H9 (cell line): ENCODE measurements around the gene COL4A2. TPM values are rescaled to one million over a fixed set of nuclear protein-coding genes. Genes with fewer than 3 reads are reported as not detected.

Source experiments
- DNase-seq: peaks from one replicate; pipeline ENCODE4 v3.0.0-alpha.2; 2017
- H2AFZ ChIP-seq: one replicate; pipeline ENCODE4 v1.6.1; 2013; ENCODE audit warnings: mild to moderate bottlenecking, low read length, control low read depth, moderate library complexity
- H2AK5ac ChIP-seq: 2 replicates; pipeline ENCODE4 v1.6.1; 2013; ENCODE audit warnings: low read length, control low read depth, mixed read lengths; ENCODE audit not compliant: insufficient read length
- H2BK120ac ChIP-seq: one replicate; pipeline ENCODE4 v1.6.1; 2013; ENCODE audit warnings: low read depth, mild to moderate bottlenecking, low read length, control low read depth, inconsistent platforms; ENCODE audit not compliant: poor library complexity, severe bottlenecking
- H2BK12ac ChIP-seq: 2 replicates; pipeline ENCODE4 v1.6.1; 2013; ENCODE audit warnings: low read length, control low read depth, mixed read lengths, low read depth; ENCODE audit not compliant: insufficient read length
- H2BK15ac ChIP-seq: 2 replicates; pipeline ENCODE4 v1.6.1; 2013; ENCODE audit warnings: low read depth, low read length, control low read depth
- H2BK20ac ChIP-seq: one replicate; pipeline ENCODE4 v1.6.1; 2013; ENCODE audit warnings: low read depth, mild to moderate bottlenecking, low read length, control low read depth, inconsistent platforms; ENCODE audit not compliant: poor library complexity, severe bottlenecking
- H2BK5ac ChIP-seq: 2 replicates; pipeline ENCODE4 v1.6.1; 2013; ENCODE audit warnings: low read length, control low read depth, mixed read lengths; ENCODE audit not compliant: insufficient read length
- H3K14ac ChIP-seq: 2 replicates; pipeline ENCODE4 v1.6.1; 2013; ENCODE audit warnings: low read length, control low read depth; ENCODE audit not compliant: insufficient read depth
- H3K18ac ChIP-seq: 2 replicates; pipeline ENCODE4 v1.6.1; 2013; ENCODE audit warnings: low read depth, mild to moderate bottlenecking, mixed read lengths, low read length, control low read depth; ENCODE audit not compliant: insufficient read length
- H3K23ac ChIP-seq: 2 replicates; pipeline ENCODE4 v1.6.1; 2013; ENCODE audit warnings: low read length, control low read depth, mixed read lengths, low read depth; ENCODE audit not compliant: insufficient read length
- H3K23me2 ChIP-seq: 2 replicates; pipeline ENCODE4 v1.6.1; 2013; ENCODE audit warnings: low read depth, mild to moderate bottlenecking, mixed read lengths, low read length, control low read depth; ENCODE audit not compliant: insufficient read length, poor library complexity, severe bottlenecking
- H3K27ac ChIP-seq: 2 replicates; pipeline ENCODE4 v1.5.1; 2013; ENCODE audit warnings: low read length, control low read depth, mixed read lengths, low read depth; ENCODE audit not compliant: insufficient read length
- H3K27me3 ChIP-seq: 2 replicates; pipeline ENCODE4 v1.6.1; 2013; ENCODE audit warnings: low read length, control low read depth, inconsistent platforms; ENCODE audit not compliant: insufficient read depth
- H3K4ac ChIP-seq: 2 replicates; pipeline ENCODE4 v1.6.1; 2013; ENCODE audit warnings: low read depth, mild to moderate bottlenecking, control low read depth, inconsistent platforms, low read length, moderate library complexity
- H3K4me1 ChIP-seq: 2 replicates; pipeline ENCODE4 v1.6.1; 2013; ENCODE audit warnings: low read length, control low read depth, inconsistent platforms; ENCODE audit not compliant: insufficient read depth
- H3K4me2 ChIP-seq: 2 replicates; pipeline ENCODE4 v1.6.1; 2013; ENCODE audit warnings: low read length, control low read depth, mixed read lengths; ENCODE audit not compliant: insufficient read length, insufficient read depth
- H3K56ac ChIP-seq: 2 replicates; pipeline ENCODE4 v1.6.1; 2013; ENCODE audit warnings: low read depth, mild to moderate bottlenecking, mixed read lengths, low read length, control low read depth; ENCODE audit not compliant: insufficient read length
- H3K79me1 ChIP-seq: 2 replicates; pipeline ENCODE4 v1.6.1; 2013; ENCODE audit warnings: low read depth, mild to moderate bottlenecking, moderate library complexity, low read length, control low read depth, inconsistent platforms; ENCODE audit not compliant: insufficient read depth, poor library complexity, severe bottlenecking
- H3K79me2 ChIP-seq: 2 replicates; pipeline ENCODE4 v1.6.1; 2013; ENCODE audit warnings: low read length, control low read depth, inconsistent platforms; ENCODE audit not compliant: insufficient read depth
- H3K9ac ChIP-seq: 2 replicates; pipeline ENCODE4 v1.6.1; 2013; ENCODE audit warnings: low read length, control low read depth, mixed read lengths; ENCODE audit not compliant: insufficient read length; ENCODE audit errors: extremely low read depth
- H3K9me3 ChIP-seq: one replicate; pipeline ENCODE4 v1.6.1; 2013; ENCODE audit warnings: low read depth, low read length, inconsistent platforms; ENCODE audit not compliant: control insufficient read depth
- H3T11ph ChIP-seq: one replicate; pipeline ENCODE4 v1.6.1; 2013; ENCODE audit warnings: mild to moderate bottlenecking, low read length, control low read depth, inconsistent platforms
- H4K20me1 ChIP-seq: one replicate; pipeline ENCODE4 v1.6.1; 2013; ENCODE audit not compliant: control insufficient read depth, insufficient read length, insufficient read depth
- H4K5ac ChIP-seq: 2 replicates; pipeline ENCODE4 v1.6.1; 2013; ENCODE audit warnings: low read depth, mild to moderate bottlenecking, mixed read lengths, low read length, control low read depth; ENCODE audit not compliant: insufficient read length
- H4K8ac ChIP-seq: replicated peaks from 2 replicates; pipeline ENCODE4 v1.6.1; 2013; ENCODE audit warnings: low read length, control low read depth, mixed read lengths, low read depth; ENCODE audit not compliant: insufficient read length
- H4K91ac ChIP-seq: 2 replicates; pipeline ENCODE4 v1.6.1; 2013; ENCODE audit warnings: low read depth, mild to moderate bottlenecking, moderate library complexity, mixed read lengths, low read length, control low read depth; ENCODE audit not compliant: insufficient read length
- H3K27ac Mint-ChIP-seq, 3 experiments: 2 replicates in 2 of 3; 3 replicates in 1 of 3; pipeline ENCODE4 v1.8.0; 2020 to 2021; ENCODE audit warnings: mixed read lengths in 3 of 3, mild to moderate bottlenecking in 1 of 3, moderate library complexity in 1 of 3
- H3K27me3 Mint-ChIP-seq: 2 replicates; pipeline ENCODE4 v1.8.0; 2021; ENCODE audit warnings: low read depth, mild to moderate bottlenecking, moderate library complexity, mixed read lengths
- H3K36me3 Mint-ChIP-seq, 3 experiments: 2 replicates in 2 of 3; 3 replicates in 1 of 3; pipeline ENCODE4 v1.8.0; 2020 to 2021; ENCODE audit warnings: low read depth in 3 of 3, mixed read lengths in 3 of 3; ENCODE audit not compliant: insufficient read depth in 1 of 3
- H3K4me1 Mint-ChIP-seq, 2 experiments: 2 replicates each; pipeline ENCODE4 v1.8.0; 2020; ENCODE audit warnings: mixed read lengths in 2 of 2
- H3K4me3 Mint-ChIP-seq, 2 experiments: 2 replicates in 1 of 2; 3 replicates in 1 of 2; pipeline ENCODE4 v1.8.0; 2020 to 2021; ENCODE audit warnings: mild to moderate bottlenecking in 2 of 2, mixed read lengths in 2 of 2, moderate library complexity in 1 of 2
- H3K9me3 Mint-ChIP-seq, 2 experiments: 2 replicates in 1 of 2; 3 replicates in 1 of 2; pipeline ENCODE4 v1.8.0; 2020; ENCODE audit warnings: mild to moderate bottlenecking in 2 of 2, mixed read lengths in 2 of 2, moderate library complexity in 1 of 2
- WGBS: extraction: QIAGEN DNeasy Blood & Tissue Kit; methylation state at CpG from one replicate; pipeline ENCODE4 v1.1.7; 2013; ENCODE audit warnings: missing lambda C conversion rate, low lambda C conversion rate, mixed read lengths; ENCODE audit not compliant: insufficient read length; ENCODE audit errors: extremely low coverage; 5-methylcytosine and 5-hydroxymethylcytosine counted together
- total RNA-seq: library from RNA; stranded (reverse); gene quantifications from 2 replicates; pipeline ENCODE4 v1.2.1, GENCODE V29; 2021
- TF ChIP-seq, protein P1 (sequence below): fragments of 200-600 bp; sonication (generic); conservative IDR thresholded peaks from 3 replicates; pipeline ENCODE4 v1.8.0; 2021; ENCODE audit warnings: antibody characterized with exemption, mild to moderate bottlenecking

The COL4A2 gene
- total RNA-seq, 1 experiment from 2014 or later: 76.5 TPM

DNA sequence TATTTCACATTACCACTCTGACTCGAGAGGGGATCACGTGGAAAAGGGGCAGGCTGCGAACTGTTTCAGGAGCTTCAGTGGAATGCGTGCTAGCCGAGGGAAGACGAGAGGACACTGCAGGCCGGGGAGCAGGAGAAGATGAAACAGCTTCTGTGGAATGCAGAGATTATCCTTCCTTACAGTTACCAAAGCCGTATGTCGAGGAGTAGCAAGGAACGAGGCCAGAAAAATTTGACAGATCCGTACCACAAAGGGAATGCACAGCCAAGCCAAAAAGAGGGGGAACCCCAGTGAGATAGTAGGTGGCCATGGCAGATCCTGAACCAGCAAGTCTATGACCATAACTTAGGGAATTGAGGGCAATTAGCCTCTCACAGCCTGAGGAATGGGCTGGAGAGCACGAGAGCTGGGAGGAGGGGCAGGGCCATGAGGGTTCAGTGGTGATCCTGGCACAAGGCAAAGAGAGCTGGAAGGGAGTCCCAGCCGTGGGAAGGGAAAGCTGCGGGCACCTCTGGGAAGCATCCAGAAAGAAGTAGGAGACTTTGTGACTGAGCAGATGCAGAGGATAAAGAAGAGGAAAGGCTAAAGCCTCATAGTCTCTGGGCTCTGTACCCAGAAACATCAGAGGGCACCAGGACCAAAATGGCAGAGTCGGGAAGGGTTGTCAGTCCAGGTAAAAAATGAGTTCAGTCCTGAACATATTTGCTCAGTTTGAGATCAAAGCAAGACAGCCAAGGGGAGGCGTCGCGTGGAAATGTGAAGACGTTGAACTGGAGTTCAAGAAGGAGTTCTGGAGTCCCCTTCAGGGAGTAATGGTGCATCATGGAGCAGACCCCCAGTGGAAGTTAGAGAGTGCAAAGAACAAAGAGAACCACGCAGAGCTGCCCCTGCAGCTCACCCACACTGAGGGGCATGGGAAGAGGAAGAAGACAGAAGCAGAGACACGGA, 5.2 kb upstream of the COL4A2 start:
- no peak overlapping the region for H3K27ac ChIP-seq
- no peak overlapping the region for H4K8ac ChIP-seq
- no peaks in the 10 kb centered on the region for H3K27me3 ChIP-seq
- peaks cover 0 to 2% (median 2%) of the 10 kb centered on the region in 3 experiments; a peak in 5 of 7 replicates for H3K36me3 Mint-ChIP-seq
- no peak overlapping the region for H3K9ac ChIP-seq
- no peak overlapping the region for H2BK5ac ChIP-seq
- H3K27ac Mint-ChIP-seq: no peak overlapping the region
- H2AK5ac ChIP-seq: no peak overlapping the region
- no peaks in the 10 kb centered on the region for H3K79me1 ChIP-seq
- H4K20me1 ChIP-seq: no peaks in the 10 kb centered on the region
- H2BK20ac ChIP-seq: no peak overlapping the region
- no peak overlapping the region for H3K4me2 ChIP-seq
- no peak for DNase-seq
- H3K23ac ChIP-seq: no peak overlapping the region
- no peak overlapping the region for H3K4ac ChIP-seq
- H3K9me3 ChIP-seq: no peaks in the 10 kb centered on the region
- peaks cover 23% of the 10 kb centered on the region for H3K27me3 Mint-ChIP-seq
- H3K18ac ChIP-seq: no peak overlapping the region
- TF ChIP-seq, protein P1, sequence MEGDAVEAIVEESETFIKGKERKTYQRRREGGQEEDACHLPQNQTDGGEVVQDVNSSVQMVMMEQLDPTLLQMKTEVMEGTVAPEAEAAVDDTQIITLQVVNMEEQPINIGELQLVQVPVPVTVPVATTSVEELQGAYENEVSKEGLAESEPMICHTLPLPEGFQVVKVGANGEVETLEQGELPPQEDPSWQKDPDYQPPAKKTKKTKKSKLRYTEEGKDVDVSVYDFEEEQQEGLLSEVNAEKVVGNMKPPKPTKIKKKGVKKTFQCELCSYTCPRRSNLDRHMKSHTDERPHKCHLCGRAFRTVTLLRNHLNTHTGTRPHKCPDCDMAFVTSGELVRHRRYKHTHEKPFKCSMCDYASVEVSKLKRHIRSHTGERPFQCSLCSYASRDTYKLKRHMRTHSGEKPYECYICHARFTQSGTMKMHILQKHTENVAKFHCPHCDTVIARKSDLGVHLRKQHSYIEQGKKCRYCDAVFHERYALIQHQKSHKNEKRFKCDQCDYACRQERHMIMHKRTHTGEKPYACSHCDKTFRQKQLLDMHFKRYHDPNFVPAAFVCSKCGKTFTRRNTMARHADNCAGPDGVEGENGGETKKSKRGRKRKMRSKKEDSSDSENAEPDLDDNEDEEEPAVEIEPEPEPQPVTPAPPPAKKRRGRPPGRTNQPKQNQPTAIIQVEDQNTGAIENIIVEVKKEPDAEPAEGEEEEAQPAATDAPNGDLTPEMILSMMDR: no peak
- H3K9me3 Mint-ChIP-seq: no peaks in the 10 kb centered on the region; a peak in 1 of 5 replicates
- H3K14ac ChIP-seq: no peak overlapping the region
- H2BK15ac ChIP-seq: no peak overlapping the region
- no peak overlapping the region for H2BK120ac ChIP-seq
- H4K91ac ChIP-seq: no peak overlapping the region
- no peak overlapping the region for H2BK12ac ChIP-seq
- H3K4me1 ChIP-seq: no peaks in the 10 kb centered on the region; the same call in 1 of the 2 replicates
- H3K56ac ChIP-seq: no peak overlapping the region
- H2AFZ ChIP-seq: no peak overlapping the region
- peaks cover 43 to 46% of the 10 kb centered on the region in 2 experiments for H3K4me1 Mint-ChIP-seq
- H4K5ac ChIP-seq: no peak overlapping the region
- no peaks in the 10 kb centered on the region for H3K23me2 ChIP-seq
- H3K4me3 Mint-ChIP-seq: no peak overlapping the region
- H3K79me2 ChIP-seq: peaks cover 2% of the 10 kb centered on the region; the same call in 1 of the 2 replicates
- no peak overlapping the region for H3T11ph ChIP-seq
- no CpG with 5 or more reads among the region's 21 CpGs for WGBS
